ENCODE results near the gene ZMIZ1.

The ZMIZ1 gene

GRCh38 chr10:79068562-79069324, at the start of gene ZMIZ1:
TSS of gene ZMIZ1 (plus strand) at chr10:79068966. CDS start at chr10:79201633, 132,667 bp downstream.
- peak; percentile 84 for DNase-seq

GRCh38 chr10:79019441-79020014, 49.2 kb upstream of the ZMIZ1 start:
- no peak for DNase-seq

- no peak for DNase-seq
Measured at GRCh38 chr10:79020015-79020491, 48.7 kb upstream of the ZMIZ1 start.

- no peak for DNase-seq
Measured at GRCh38 chr10:79020605-79021004, 48.2 kb upstream of the ZMIZ1 start.

GRCh38 chr10:79021331-79021907, 47.3 kb upstream of the ZMIZ1 start:
- DNase-seq, result no peak

GRCh38 chr10:79021948-79022499, 46.7 kb upstream of the ZMIZ1 start:
- no peak for DNase-seq

- no peak for DNase-seq
Measured at GRCh38 chr10:79022565-79023230, 46.1 kb upstream of the ZMIZ1 start.

GRCh38 chr10:79023240-79024162, 45.3 kb upstream of the ZMIZ1 start:
- DNase-seq, result no peak

- DNase-seq, result no peak
Measured at GRCh38 chr10:79024296-79024695, 44.5 kb upstream of the ZMIZ1 start.

- DNase-seq, result no peak
Measured at GRCh38 chr10:79024720-79025198, 44.0 kb upstream of the ZMIZ1 start.

GRCh38 chr10:79025199-79025832, 43.5 kb upstream of the ZMIZ1 start:
- DNase-seq, result peak; percentile 14

- DNase-seq, result no peak
Measured at GRCh38 chr10:79026341-79026761, 42.4 kb upstream of the ZMIZ1 start.

GRCh38 chr10:79026806-79027146, 42.0 kb upstream of the ZMIZ1 start:
- no peak for DNase-seq

- peak; percentile 5 for DNase-seq
Measured at GRCh38 chr10:79027147-79028055, 41.4 kb upstream of the ZMIZ1 start.

- DNase-seq, result no peak
Measured at GRCh38 chr10:79028056-79028430, 40.7 kb upstream of the ZMIZ1 start.

- no peak for DNase-seq
Measured at GRCh38 chr10:79028451-79029010, 40.2 kb upstream of the ZMIZ1 start.

GRCh38 chr10:79029478-79030390, 39.0 kb upstream of the ZMIZ1 start:
- DNase-seq, result no peak

- DNase-seq, result no peak
Measured at GRCh38 chr10:79030705-79031104, 38.1 kb upstream of the ZMIZ1 start.

- no peak for DNase-seq
Measured at GRCh38 chr10:79031723-79032122, 37.0 kb upstream of the ZMIZ1 start.
